ENCODE measurements around the gene CLRN3.

DNA sequence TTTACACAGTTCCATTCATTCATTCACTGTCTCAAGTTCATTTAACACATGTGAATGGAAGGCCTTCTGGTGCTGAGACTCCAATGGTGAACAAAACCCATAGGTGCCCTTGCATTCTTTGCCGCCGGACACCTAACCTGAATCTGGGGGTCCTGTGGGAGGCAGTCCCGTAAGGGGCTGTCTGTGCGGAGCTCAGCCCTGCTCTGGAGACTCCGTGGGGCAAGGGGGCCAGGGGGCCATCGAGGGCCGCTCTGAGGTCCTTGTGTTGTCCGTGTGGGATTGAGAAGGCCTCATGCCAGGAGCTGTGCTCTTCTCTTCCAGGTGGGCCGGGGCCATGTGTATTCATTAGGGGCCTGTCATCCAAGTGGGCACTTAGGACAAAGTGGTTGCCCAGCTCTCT is 29.5 kb upstream of the CLRN3 start:
- TF ChIP-seq, protein P1, sequence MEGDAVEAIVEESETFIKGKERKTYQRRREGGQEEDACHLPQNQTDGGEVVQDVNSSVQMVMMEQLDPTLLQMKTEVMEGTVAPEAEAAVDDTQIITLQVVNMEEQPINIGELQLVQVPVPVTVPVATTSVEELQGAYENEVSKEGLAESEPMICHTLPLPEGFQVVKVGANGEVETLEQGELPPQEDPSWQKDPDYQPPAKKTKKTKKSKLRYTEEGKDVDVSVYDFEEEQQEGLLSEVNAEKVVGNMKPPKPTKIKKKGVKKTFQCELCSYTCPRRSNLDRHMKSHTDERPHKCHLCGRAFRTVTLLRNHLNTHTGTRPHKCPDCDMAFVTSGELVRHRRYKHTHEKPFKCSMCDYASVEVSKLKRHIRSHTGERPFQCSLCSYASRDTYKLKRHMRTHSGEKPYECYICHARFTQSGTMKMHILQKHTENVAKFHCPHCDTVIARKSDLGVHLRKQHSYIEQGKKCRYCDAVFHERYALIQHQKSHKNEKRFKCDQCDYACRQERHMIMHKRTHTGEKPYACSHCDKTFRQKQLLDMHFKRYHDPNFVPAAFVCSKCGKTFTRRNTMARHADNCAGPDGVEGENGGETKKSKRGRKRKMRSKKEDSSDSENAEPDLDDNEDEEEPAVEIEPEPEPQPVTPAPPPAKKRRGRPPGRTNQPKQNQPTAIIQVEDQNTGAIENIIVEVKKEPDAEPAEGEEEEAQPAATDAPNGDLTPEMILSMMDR (IDR thresholded peaks at IDR 0.05) = no peak
- TF ChIP-seq POLR2AphosphoS5 (IDR thresholded peaks at IDR 0.05) = no peak

All from breast epithelium (tissue), 3 donors.